NCI-H748 treated with DMSO at 0.1 percent for 48 hours (cell line): ENCODE data around the gene MUC13.
A peak's percentile ranks its signal among the peaks of the same experiment; 100 is the strongest.

Experiments used
- DNase-seq: peaks from one replicate; lab custom pipeline; 2025; lab: John Stamatoyannopoulos, UW

The MUC13 gene

GRCh38 chr3:124950026-124950425 is 15.5 kb upstream of the MUC13 start:
- no peak for DNase-seq

GRCh38 chr3:124942613-124943012 is 8.1 kb upstream of the MUC13 start:
- DNase-seq = no peak

GRCh38 chr3:124941771-124942170 is 7.2 kb upstream of the MUC13 start:
- no peak for DNase-seq

GRCh38 chr3:124939661-124940060 is 5.1 kb upstream of the MUC13 start:
- no peak for DNase-seq

GRCh38 chr3:124938896-124939295 is 4.3 kb upstream of the MUC13 start:
- DNase-seq = no peak

GRCh38 chr3:124937049-124937448 is 2.5 kb upstream of the MUC13 start:
- DNase-seq = no peak

- DNase-seq = no peak
Observed at GRCh38 chr3:124935794-124936542, 1.4 kb upstream of the MUC13 start.

GRCh38 chr3:124935264-124935663 is 713 bp upstream of the MUC13 start:
- DNase-seq = no peak

- peak; percentile 46 for DNase-seq
Observed at GRCh38 chr3:124928333-124929202, 6.0 kb downstream of the MUC13 start.

- no peak for DNase-seq
Observed at GRCh38 chr3:124927574-124928045, 6.9 kb downstream of the MUC13 start.

- no peak for DNase-seq
Observed at GRCh38 chr3:124926426-124927101, 8.0 kb downstream of the MUC13 start.

GRCh38 chr3:124924741-124925140 is 9.8 kb downstream of the MUC13 start:
- no peak for DNase-seq

- DNase-seq = no peak
Observed at GRCh38 chr3:124923833-124924232, 10.7 kb downstream of the MUC13 start.

- DNase-seq = no peak
Observed at GRCh38 chr3:124920718-124921117, 13.8 kb downstream of the MUC13 start.

- no peak for DNase-seq
Observed at GRCh38 chr3:124919756-124920155, 14.8 kb downstream of the MUC13 start.

- no peak for DNase-seq
Observed at GRCh38 chr3:124918524-124918923, 16.0 kb downstream of the MUC13 start.

GRCh38 chr3:124916837-124917409 is 17.6 kb downstream of the MUC13 start:
- no peak for DNase-seq

- no peak for DNase-seq
Observed at GRCh38 chr3:124915254-124915653, 19.3 kb downstream of the MUC13 start.

GRCh38 chr3:124907957-124908356 is 26.6 kb downstream of the MUC13 start:
- DNase-seq = no peak

GRCh38 chr3:124904835-124905492 is 29.6 kb downstream of the MUC13 start:
- no peak for DNase-seq
